ENCODE measurements around the gene UAP1L1.
"Not testable (repeated sequence)": the region's sequence is repeated elsewhere in the genome, so short reads cannot be mapped to it uniquely, and the experiment has no call there.

UAP1L1 gene

GRCh38 chr9:137116728-137117127, 39.4 kb downstream of the UAP1L1 start:
- Histone ChIP-seq H3K4me1 (ENCODE audit: insufficient read depth, low read length) (no peaks in the 10 kb centered on the region), H3K4me3 (ENCODE audit: low read depth in 1 of 2, low read length in 2 of 2) (no peak overlapping the region), H3K27me3 (ENCODE audit: control insufficient read depth in 1 of 2, insufficient read depth in 2 of 2, low read length in 2 of 2) (no peaks in the 10 kb centered on the region), H3K9me3 (ENCODE audit: low read length) (no peaks in the 10 kb centered on the region), H3K27ac (ENCODE audit: low read depth, low read length) (no peak overlapping the region), H3K9ac (ENCODE audit: low read length) (no peak overlapping the region), H3K36me3 (ENCODE audit: insufficient read depth, low read length) (peaks cover 9% of the 10 kb centered on the region)

GRCh38 chr9:137117269-137117731, 40.0 kb downstream of the UAP1L1 start:
- no peak overlapping the region for H3K9ac ChIP-seq (ENCODE audit: low read length)
- no peaks in the 10 kb centered on the region for H3K27me3 ChIP-seq (ENCODE audit: control insufficient read depth in 1 of 2, insufficient read depth in 2 of 2, low read length in 2 of 2)
- H3K9me3 ChIP-seq (ENCODE audit: low read length): no peaks in the 10 kb centered on the region
- H3K4me3 ChIP-seq (ENCODE audit: low read depth in 1 of 2, low read length in 2 of 2): no peak overlapping the region
- H3K4me1 ChIP-seq (ENCODE audit: insufficient read depth, low read length): no peaks in the 10 kb centered on the region
- peaks cover 9% of the 10 kb centered on the region for H3K36me3 ChIP-seq (ENCODE audit: insufficient read depth, low read length)
- no peak overlapping the region for H3K27ac ChIP-seq (ENCODE audit: low read depth, low read length)

- not testable (repeated sequence) for H3K27me3 ChIP-seq (ENCODE audit: control insufficient read depth in 1 of 2, insufficient read depth in 2 of 2, low read length in 2 of 2); H3K9me3 ChIP-seq (ENCODE audit: low read length); H3K27ac ChIP-seq (ENCODE audit: low read depth, low read length); H3K36me3 ChIP-seq (ENCODE audit: insufficient read depth, low read length); H3K9ac ChIP-seq (ENCODE audit: low read length); H3K4me1 ChIP-seq (ENCODE audit: insufficient read depth, low read length); H3K4me3 ChIP-seq (ENCODE audit: low read depth in 1 of 2, low read length in 2 of 2)
Measured at GRCh38 chr9:137118092-137118603, 40.8 kb downstream of the UAP1L1 start.

- not testable (repeated sequence) for H3K4me1 ChIP-seq (ENCODE audit: insufficient read depth, low read length); H3K9me3 ChIP-seq (ENCODE audit: low read length); H3K36me3 ChIP-seq (ENCODE audit: insufficient read depth, low read length); H3K27ac ChIP-seq (ENCODE audit: low read depth, low read length); H3K9ac ChIP-seq (ENCODE audit: low read length); H3K4me3 ChIP-seq (ENCODE audit: low read depth in 1 of 2, low read length in 2 of 2); H3K27me3 ChIP-seq (ENCODE audit: control insufficient read depth in 1 of 2, insufficient read depth in 2 of 2, low read length in 2 of 2)
Measured at GRCh38 chr9:137121927-137122795, 44.8 kb downstream of the UAP1L1 start.

DNA sequence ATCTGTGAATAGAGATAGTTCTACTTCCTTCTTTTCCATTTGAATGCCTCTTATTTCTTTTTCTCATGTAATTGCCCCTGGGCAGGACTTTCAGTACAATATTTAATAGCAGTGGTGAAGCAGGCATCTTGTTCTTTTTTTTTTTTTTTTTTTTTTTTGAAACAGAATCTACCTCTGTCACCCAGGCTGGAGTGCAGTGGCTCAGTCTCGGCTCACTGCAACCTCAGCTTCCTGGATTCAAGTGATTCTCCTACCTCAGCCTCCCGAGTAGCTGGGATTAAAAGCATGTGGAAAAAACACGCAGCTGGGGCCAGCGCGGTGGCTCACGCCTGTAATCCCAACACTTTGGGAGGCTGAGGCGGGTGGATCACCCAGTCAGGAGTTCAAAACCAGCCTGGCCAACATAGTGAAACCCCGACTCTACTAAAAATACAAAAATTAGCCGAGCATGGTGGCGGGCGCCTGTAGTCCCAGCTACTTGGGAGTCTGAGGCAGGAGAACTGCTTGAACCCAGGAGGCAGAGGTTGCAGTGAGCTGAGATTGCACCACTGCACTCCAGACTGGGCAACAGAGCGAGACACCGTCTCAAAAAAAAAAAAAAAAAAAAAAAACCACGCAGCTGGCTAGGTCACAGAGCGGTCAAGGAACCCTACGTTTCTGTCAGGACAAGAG, 45.6 kb downstream of the UAP1L1 start:
- not testable (repeated sequence) for H3K4me3 ChIP-seq (ENCODE audit: low read depth in 1 of 2, low read length in 2 of 2); H3K36me3 ChIP-seq (ENCODE audit: insufficient read depth, low read length); H3K27ac ChIP-seq (ENCODE audit: low read depth, low read length); H3K9ac ChIP-seq (ENCODE audit: low read length); H3K27me3 ChIP-seq (ENCODE audit: control insufficient read depth in 1 of 2, insufficient read depth in 2 of 2, low read length in 2 of 2); H3K9me3 ChIP-seq (ENCODE audit: low read length); H3K4me1 ChIP-seq (ENCODE audit: insufficient read depth, low read length)

DNA sequence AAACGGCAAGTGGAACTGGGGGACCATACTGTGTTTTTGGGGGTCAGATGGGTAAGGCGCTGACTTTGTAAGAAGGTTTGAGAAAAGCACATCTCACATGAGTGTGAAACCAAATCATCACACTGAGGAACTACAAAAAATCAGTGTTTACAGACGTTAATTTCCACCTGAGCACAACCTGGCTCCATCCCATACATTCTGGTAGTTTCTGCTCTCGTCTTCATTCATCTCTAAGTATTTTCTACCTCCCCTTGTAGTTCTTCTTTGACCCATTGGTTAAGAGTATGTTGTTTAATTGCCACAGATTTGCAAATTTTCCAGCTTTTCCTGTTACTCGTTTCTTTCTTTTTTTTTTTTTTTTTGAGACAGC, 46.1 kb downstream of the UAP1L1 start:
- H3K36me3 ChIP-seq (ENCODE audit: insufficient read depth, low read length): no peaks in the 10 kb centered on the region
- no peaks in the 10 kb centered on the region for H3K9me3 ChIP-seq (ENCODE audit: low read length)
- no peak overlapping the region for H3K27ac ChIP-seq (ENCODE audit: low read depth, low read length)
- H3K4me1 ChIP-seq (ENCODE audit: insufficient read depth, low read length): peaks cover 3% of the 10 kb centered on the region
- H3K27me3 ChIP-seq (ENCODE audit: control insufficient read depth in 1 of 2, insufficient read depth in 2 of 2, low read length in 2 of 2): no peaks in the 10 kb centered on the region
- no peak overlapping the region for H3K4me3 ChIP-seq (ENCODE audit: low read depth in 1 of 2, low read length in 2 of 2)
- H3K9ac ChIP-seq (ENCODE audit: low read length): no peak overlapping the region

DNA sequence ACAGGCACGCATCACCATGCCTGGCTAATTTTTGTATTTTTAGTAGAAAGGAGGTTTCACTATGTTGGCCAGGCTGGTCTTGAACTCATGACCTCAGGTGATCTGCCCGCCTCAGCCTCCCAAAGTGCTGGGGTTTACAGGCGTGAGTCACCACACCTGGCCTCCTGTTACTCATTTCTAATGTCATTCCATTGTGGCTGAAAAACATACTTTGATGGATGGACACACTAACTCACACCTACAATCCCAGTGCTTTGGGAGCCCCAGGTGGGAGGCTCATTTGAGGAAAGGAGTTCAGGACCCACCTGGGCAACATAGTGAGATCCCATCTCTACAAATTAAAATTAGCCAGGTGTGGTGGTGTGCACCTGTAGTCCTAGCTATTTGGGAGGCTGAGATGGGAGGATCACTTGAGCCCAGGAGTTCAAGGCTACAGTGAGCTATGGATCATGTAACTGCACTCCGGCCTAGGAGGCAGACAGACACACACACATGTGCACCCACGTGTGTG, 46.7 kb downstream of the UAP1L1 start:
- H3K36me3 ChIP-seq (ENCODE audit: insufficient read depth, low read length); H3K9me3 ChIP-seq (ENCODE audit: low read length); H3K27me3 ChIP-seq (ENCODE audit: control insufficient read depth in 1 of 2, insufficient read depth in 2 of 2, low read length in 2 of 2); H3K9ac ChIP-seq (ENCODE audit: low read length); H3K4me1 ChIP-seq (ENCODE audit: insufficient read depth, low read length); H3K4me3 ChIP-seq (ENCODE audit: low read depth in 1 of 2, low read length in 2 of 2); H3K27ac ChIP-seq (ENCODE audit: low read depth, low read length): not testable (repeated sequence)

DNA sequence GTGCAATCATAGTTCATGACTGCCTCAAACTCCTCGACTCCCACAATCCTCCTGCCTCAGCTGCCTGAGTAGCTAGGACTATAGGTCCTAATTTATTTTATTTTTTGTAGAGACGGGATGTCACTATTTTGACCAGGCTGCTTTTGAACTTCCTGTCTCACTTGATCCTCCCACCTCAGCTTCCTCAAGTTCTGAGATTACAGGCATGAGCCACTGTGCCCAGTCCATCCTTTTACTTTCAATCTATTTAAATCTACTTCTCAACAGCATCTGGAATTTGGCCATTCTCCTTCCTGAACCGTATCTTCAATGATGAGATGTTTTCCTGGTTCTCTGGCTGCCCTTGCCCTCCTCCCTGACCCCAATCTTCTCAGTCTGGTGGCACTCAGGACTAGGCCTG, 49.5 kb downstream of the UAP1L1 start:
- H3K27ac ChIP-seq (ENCODE audit: low read depth, low read length): no peak overlapping the region
- no peak overlapping the region for H3K4me3 ChIP-seq (ENCODE audit: low read depth in 1 of 2, low read length in 2 of 2)
- H3K36me3 ChIP-seq (ENCODE audit: insufficient read depth, low read length): no peaks in the 10 kb centered on the region
- no peak overlapping the region for H3K9ac ChIP-seq (ENCODE audit: low read length)
- no peaks in the 10 kb centered on the region for H3K9me3 ChIP-seq (ENCODE audit: low read length)
- H3K27me3 ChIP-seq (ENCODE audit: control insufficient read depth in 1 of 2, insufficient read depth in 2 of 2, low read length in 2 of 2): peaks cover 0 to 13% of the 10 kb centered on the region in 2 donors
- peaks cover 9% of the 10 kb centered on the region for H3K4me1 ChIP-seq (ENCODE audit: insufficient read depth, low read length)

GRCh38 chr9:137127301-137128157, 50.2 kb downstream of the UAP1L1 start:
- Histone ChIP-seq H3K9me3 (ENCODE audit: low read length) (no peaks in the 10 kb centered on the region), H3K9ac (ENCODE audit: low read length) (no peak overlapping the region), H3K4me3 (ENCODE audit: low read depth in 1 of 2, low read length in 2 of 2) (no peak overlapping the region), H3K36me3 (ENCODE audit: insufficient read depth, low read length) (no peaks in the 10 kb centered on the region), H3K4me1 (ENCODE audit: insufficient read depth, low read length) (peaks cover 9% of the 10 kb centered on the region), H3K27me3 (ENCODE audit: control insufficient read depth in 1 of 2, insufficient read depth in 2 of 2, low read length in 2 of 2) (peaks cover 0 to 13% of the 10 kb centered on the region in 2 donors), H3K27ac (ENCODE audit: low read depth, low read length) (no peak overlapping the region)

DNA sequence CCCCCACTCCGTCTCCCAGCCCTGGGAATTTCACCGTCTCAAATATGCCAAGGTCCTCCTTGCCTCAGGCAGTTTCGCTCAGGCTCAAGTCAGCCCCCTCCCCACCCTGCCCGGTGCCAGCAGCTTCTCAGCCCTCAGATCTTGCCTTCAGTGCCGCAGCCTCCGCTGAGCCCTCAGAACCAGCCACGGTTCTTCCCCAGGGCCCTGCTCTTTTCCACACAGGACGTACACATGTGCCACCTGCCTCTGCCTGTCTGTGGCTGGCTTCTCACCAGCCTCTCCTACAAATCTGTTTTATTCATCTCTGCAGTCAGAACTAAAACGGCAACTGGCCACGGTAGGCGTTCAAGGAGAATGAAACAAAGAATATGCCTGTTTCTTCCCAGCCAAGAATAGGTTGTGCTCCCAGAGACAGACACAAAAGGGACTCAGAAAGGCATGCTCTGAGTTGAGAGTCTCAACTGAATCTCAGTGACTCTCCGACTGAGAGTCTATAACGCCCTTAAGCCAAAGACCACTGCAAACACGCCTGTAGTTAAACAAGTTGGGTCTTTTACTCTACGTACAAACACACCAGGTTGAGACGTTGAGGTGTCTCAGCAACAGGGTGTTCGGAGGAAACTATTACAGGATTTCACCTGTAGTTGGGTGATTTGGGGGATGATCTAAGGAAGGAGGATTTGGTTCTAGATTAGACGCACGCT, 51.0 kb downstream of the UAP1L1 start:
- no peak overlapping the region for H3K27ac ChIP-seq (ENCODE audit: low read depth, low read length)
- H3K4me3 ChIP-seq (ENCODE audit: low read depth in 1 of 2, low read length in 2 of 2): peak overlapping the region in 1 of 2 donors; percentile 63
- no peaks in the 10 kb centered on the region for H3K9me3 ChIP-seq (ENCODE audit: low read length)
- peaks cover 9% of the 10 kb centered on the region for H3K4me1 ChIP-seq (ENCODE audit: insufficient read depth, low read length)
- H3K36me3 ChIP-seq (ENCODE audit: insufficient read depth, low read length): no peaks in the 10 kb centered on the region
- no peak overlapping the region for H3K9ac ChIP-seq (ENCODE audit: low read length)
- H3K27me3 ChIP-seq (ENCODE audit: control insufficient read depth in 1 of 2, insufficient read depth in 2 of 2, low read length in 2 of 2): peaks cover 0 to 13% of the 10 kb centered on the region in 2 donors

Data from muscle layer of colon (tissue), 2 donors.